ENCODE measurements around the gene FAAP24. TPM values are rescaled to one million over a fixed set of nuclear protein-coding genes. Genes with fewer than 3 reads are reported as not detected.

Gene FAAP24
- total and polyA plus RNA-seq, 2 of the 13 experiments (the other 11 are each of a cell fraction or from before 2014, with no cell fraction given): 2.3 to 6.0 TPM

- Histone ChIP-seq H3K79me2 (ENCODE audit: insufficient read depth, low read length) (peaks cover 12% of the 10 kb centered on the region), H2AFZ (ENCODE audit: low read length) (no peak overlapping the region), H3K4me2 (ENCODE audit: low read depth, low read length) (no peak overlapping the region), H3K4me1 (ENCODE audit: insufficient read depth, low read length) (peaks cover 48% of the 10 kb centered on the region), H3K27ac (ENCODE audit: extremely low read length, insufficient read depth, low read length) (no peak overlapping the region), H3K9me3 (ENCODE audit: low read length) (no peaks in the 10 kb centered on the region), H4K20me1 (ENCODE audit: insufficient read depth, low read length) (no peaks in the 10 kb centered on the region), H3K27me3 (ENCODE audit: control insufficient read depth in 1 of 2, insufficient read depth in 2 of 2, low read length in 2 of 2) (no peaks in the 10 kb centered on the region), H3K4me3 (replicated peaks in 1 of 3; ENCODE audit: insufficient read depth in 1 of 3, low read depth in 2 of 3, low read length in 3 of 3) (no peak overlapping the region), H3K36me3 (replicated peaks in 1 of 2; ENCODE audit: control insufficient read depth in 1 of 2, insufficient read depth in 2 of 2, low read length in 2 of 2) (peaks cover 13 to 20% of the 10 kb centered on the region in 2 experiments; a peak in 4 of 5 replicates), H3K9ac (ENCODE audit: insufficient read depth, low read depth, low read length) (no peak overlapping the region)
- 91% methylated on average over 8 of the region's 8 CpGs for WGBS (ENCODE audit: low lambda C conversion rate)
- POLR2A ChIA-PET: interaction anchor here (3.7 kb wide), 1 partner anchor 15 kb away, joined by 53 read pairs; no protein-coding TSS in a partner anchor
- ATAC-seq: no peak
- CTCF ChIA-PET (ENCODE audit: low intra/inter-chr PET ratio, low total read pairs): no interaction called here
- intact Hi-C loops (cut with micrococcal nuclease; ENCODE audit: unreplicated experiment): loop anchor here (10.0 kb wide), 1 partner anchor 1750 kb away; the partner anchor contains the start of gene ZNF599
- no peak for FAIRE-seq
- BruUV-seq (replicated peaks): no TSS peak
- no peak for DNase-seq (ENCODE audit: low spot score)
- no peak for TF ChIP-seq TGIF2 (CRISPR knock-in tag; IDR thresholded peaks at IDR 0.05)
- no peak for TF ChIP-seq GTF3A (CRISPR knock-in tag; conservative IDR thresholded peaks at IDR 0.05)
- TF ChIP-seq CREBL2 (CRISPR knock-in tag; IDR thresholded peaks at IDR 0.05; ENCODE audit: borderline replicate concordance): no peak
- no peak for TF ChIP-seq CCAR2 (optimal IDR thresholded peaks at IDR 0.05; ENCODE audit: low read depth, low read length)
- TF ChIP-seq E2F1 (CRISPR knock-in tag; IDR thresholded peaks at IDR 0.05): no peak
- no peak for TF ChIP-seq PAF1 (CRISPR knock-in tag; IDR thresholded peaks at IDR 0.05)
- TF ChIP-seq ZFP82 (CRISPR knock-in tag; IDR thresholded peaks at IDR 0.05; ENCODE audit: borderline replicate concordance): no peak
- no peak for TF ChIP-seq TEAD2 (CRISPR knock-in tag; IDR thresholded peaks at IDR 0.05)
- TF ChIP-seq ONECUT2 (CRISPR knock-in tag; IDR thresholded peaks at IDR 0.05): no peak
- no peak for TF ChIP-seq ZNF24 (IDR thresholded peaks at IDR 0.05)
- no peak for TF ChIP-seq MEIS2 (CRISPR knock-in tag; IDR thresholded peaks at IDR 0.05)
- TF ChIP-seq KDM3A (CRISPR knock-in tag; IDR thresholded peaks at IDR 0.05; ENCODE audit: low read depth): no peak
- TF ChIP-seq SKI (IDR thresholded peaks at IDR 0.05; ENCODE audit: partially characterized antibody): no peak
- in situ Hi-C loops (cut with HindIII; ENCODE audit: extremely low pct_ligation_motif_present, low pct_unique_long_range_greater_than_20kb): no loop called here
Observed at GRCh38 chr19:33024398-33024797, 52.4 kb downstream of the FAAP24 start.

All from HepG2 (cell line).